ENCODE results near the gene CLEC4A. TPM values are rescaled to one million over a fixed set of nuclear protein-coding genes. Genes with fewer than 3 reads are reported as not detected.

CLEC4A gene
- total RNA-seq, 1 experiment from 2014 or later: 0.37 TPM

GRCh38 chr12:8087666-8088065 lies 35.8 kb upstream of the CLEC4A start:
- no peak for TF ChIP-seq CTCF (conservative IDR thresholded peaks at IDR 0.05)
- Histone ChIP-seq H3K79me1 (ENCODE audit: insufficient read depth, low read depth, low read length, poor library complexity, severe bottlenecking) (peaks cover 4% of the 10 kb centered on the region), H3K9me3 (ENCODE audit: control insufficient read depth, low read depth, low read length) (no peaks in the 10 kb centered on the region), H4K5ac (ENCODE audit: insufficient read length, low read depth, low read length) (no peak overlapping the region), H3K14ac (ENCODE audit: insufficient read depth, low read length) (no peak overlapping the region), H2BK20ac (ENCODE audit: low read depth, low read length, poor library complexity, severe bottlenecking) (no peak overlapping the region), H3K4me1 (ENCODE audit: insufficient read depth, low read length) (no peaks in the 10 kb centered on the region; the same call in 1 of the 2 replicates), H3K4ac (ENCODE audit: low read depth, low read length) (no peak overlapping the region), H3K4me2 (ENCODE audit: insufficient read depth, insufficient read length, low read length) (no peak overlapping the region), H4K20me1 (ENCODE audit: control insufficient read depth, insufficient read depth, insufficient read length) (no peaks in the 10 kb centered on the region), H2AK5ac (ENCODE audit: insufficient read length, low read length) (no peak overlapping the region), H3K27ac (ENCODE audit: insufficient read length, low read depth, low read length) (no peak overlapping the region), H3K56ac (ENCODE audit: insufficient read length, low read depth, low read length) (no peak overlapping the region), H3T11ph (ENCODE audit: low read length) (no peak overlapping the region), H3K18ac (ENCODE audit: insufficient read length, low read depth, low read length) (no peak overlapping the region), H2AFZ (ENCODE audit: low read length) (no peak overlapping the region), H2BK5ac (ENCODE audit: insufficient read length, low read length) (no peak overlapping the region), H4K91ac (ENCODE audit: insufficient read length, low read depth, low read length) (no peak overlapping the region), H3K9ac (ENCODE audit: extremely low read depth, insufficient read length, low read length) (no peak overlapping the region), H3K27me3 (ENCODE audit: insufficient read depth, low read length) (no peaks in the 10 kb centered on the region), H3K23ac (ENCODE audit: insufficient read length, low read depth, low read length) (no peak overlapping the region), H3K79me2 (ENCODE audit: insufficient read depth, low read length) (peaks cover 4% of the 10 kb centered on the region; the same call in 1 of the 2 replicates), H2BK15ac (ENCODE audit: low read depth, low read length) (no peak overlapping the region), H4K8ac (replicated peaks; ENCODE audit: insufficient read length, low read depth, low read length) (no peak overlapping the region), H2BK12ac (ENCODE audit: insufficient read length, low read depth, low read length) (no peak overlapping the region), H3K23me2 (ENCODE audit: insufficient read length, low read depth, low read length, poor library complexity, severe bottlenecking) (peaks cover 3% of the 10 kb centered on the region), H2BK120ac (ENCODE audit: low read depth, low read length, poor library complexity, severe bottlenecking) (no peak overlapping the region)
- no CpG with 5 or more reads among the region's 2 CpGs for WGBS (ENCODE audit: extremely low coverage, insufficient read length, low lambda C conversion rate)
- Mint-ChIP-seq H3K27ac (no peak overlapping the region), H3K36me3 (ENCODE audit: insufficient read depth in 1 of 3, low read depth in 3 of 3) (peaks cover under 1 to 32% (median 25%) of the 10 kb centered on the region in 3 experiments; a peak in 6 of 7 replicates), H3K27me3 (ENCODE audit: low read depth) (no peaks in the 10 kb centered on the region), H3K4me1 (peaks cover 6 to 8% of the 10 kb centered on the region in 2 experiments), H3K9me3 (no peaks in the 10 kb centered on the region), H3K4me3 (no peak overlapping the region)
- no peak for DNase-seq
